Stimulated activated naive CD8-positive, alpha-beta T cell treated with anti-CD3 and anti-CD28 coated beads, Interleukin-15, amount 100 ng/mL, for 72 hours (primary cell): ENCODE data around the gene PFDN1.
"Not testable (repeated sequence)": the region's sequence is repeated elsewhere in the genome, so short reads cannot be mapped to it uniquely, and the experiment has no call there.

Source experiments
- ATAC-seq: fragments of 150-1000 bp; cut with Tn5 transposase; 2 replicates; pipeline ENCODE4 v1.10.0; 2021; ENCODE audit warnings: mild to moderate bottlenecking, moderate library complexity
- DNase-seq, 2 donors: peaks; one replicate each; pipeline ENCODE4 v3.0.0; 2021 to 2022
- H3K27ac Mint-ChIP-seq, 2 donors: one replicate each; pipeline ENCODE4 v1.8.0; 2022; ENCODE audit warnings: mild to moderate bottlenecking in 2 of 2, mixed read lengths in 2 of 2, moderate library complexity in 2 of 2
- H3K27me3 Mint-ChIP-seq: one replicate; pipeline ENCODE4 v1.8.0; 2022; ENCODE audit warnings: mixed read lengths
- H3K4me1 Mint-ChIP-seq: one replicate; pipeline ENCODE4 v1.8.0; 2022; ENCODE audit warnings: mild to moderate bottlenecking, mixed read lengths
- H3K4me3 Mint-ChIP-seq, 2 donors: one replicate each; pipeline ENCODE4 v1.8.0; 2022; ENCODE audit warnings: mild to moderate bottlenecking in 2 of 2, mixed read lengths in 2 of 2, moderate library complexity in 1 of 2
- H3K9me3 Mint-ChIP-seq, 2 donors: one replicate each; pipeline ENCODE4 v1.8.0; 2022; ENCODE audit warnings: mixed read lengths in 2 of 2

The PFDN1 gene

GRCh38 chr5:140208065-140208464 lies 94.8 kb downstream of the PFDN1 start:
- Mint-ChIP-seq H3K27me3 (peaks cover 6% of the 10 kb centered on the region), H3K27ac (no peak overlapping the region), H3K4me3 (no peak overlapping the region), H3K9me3 (no peaks in the 10 kb centered on the region), H3K4me1 (peaks cover 10% of the 10 kb centered on the region)
- ATAC-seq, result no peak
- no peak for DNase-seq

GRCh38 chr5:140207250-140207964 lies 95.5 kb downstream of the PFDN1 start:
- no peaks in the 10 kb centered on the region for H3K9me3 Mint-ChIP-seq
- peaks cover 10% of the 10 kb centered on the region for H3K4me1 Mint-ChIP-seq
- peak overlapping the region in 1 of 2 donors; percentile 4 for H3K27ac Mint-ChIP-seq
- ATAC-seq (no peak), DNase-seq (no peak)
- H3K27me3 Mint-ChIP-seq, result peaks cover 6% of the 10 kb centered on the region
- no peak overlapping the region for H3K4me3 Mint-ChIP-seq

DNA sequence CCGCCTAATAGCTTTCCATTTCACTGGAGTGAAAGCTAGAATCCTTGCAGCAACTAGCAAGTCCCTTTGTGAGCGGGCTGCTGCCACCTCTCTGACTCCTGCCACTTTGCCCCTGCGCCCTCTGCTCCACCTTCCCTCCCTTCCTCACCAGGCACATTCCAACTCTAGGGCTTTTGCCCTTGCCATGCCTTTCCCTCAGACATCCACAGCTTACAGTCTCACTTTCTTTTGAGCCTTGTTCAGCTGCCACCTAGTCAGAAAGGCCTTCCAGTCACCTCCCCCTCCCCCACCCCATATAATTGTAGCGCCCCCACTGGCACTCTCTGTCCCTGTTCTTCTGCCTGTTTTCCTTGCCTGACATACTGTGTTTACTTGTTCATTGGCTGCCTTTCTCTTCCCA lies 96.9 kb downstream of the PFDN1 start:
- no peaks in the 10 kb centered on the region for H3K9me3 Mint-ChIP-seq
- ATAC-seq (no peak), DNase-seq (no peak)
- no peak overlapping the region for H3K4me3 Mint-ChIP-seq
- H3K27me3 Mint-ChIP-seq, result peaks cover 6% of the 10 kb centered on the region
- H3K4me1 Mint-ChIP-seq, result peaks cover 10% of the 10 kb centered on the region
- H3K27ac Mint-ChIP-seq, result peak overlapping the region; percentile 36 to 81

GRCh38 chr5:140205216-140205615 lies 97.7 kb downstream of the PFDN1 start:
- DNase-seq (no peak), ATAC-seq (no peak)
- no peak overlapping the region for H3K4me3 Mint-ChIP-seq
- no peaks in the 10 kb centered on the region for H3K9me3 Mint-ChIP-seq
- H3K4me1 Mint-ChIP-seq, result peaks cover 10% of the 10 kb centered on the region
- peaks cover 6% of the 10 kb centered on the region for H3K27me3 Mint-ChIP-seq
- H3K27ac Mint-ChIP-seq, result no peak overlapping the region

GRCh38 chr5:140202610-140203009 lies 100.3 kb downstream of the PFDN1 start:
- Mint-ChIP-seq H3K4me1 (peaks cover 7% of the 10 kb centered on the region), H3K27me3 (peaks cover 6% of the 10 kb centered on the region), H3K9me3 (no peaks in the 10 kb centered on the region), H3K4me3 (no peak overlapping the region), H3K27ac (no peak overlapping the region)
- DNase-seq (no peak), ATAC-seq (no peak)

GRCh38 chr5:140202078-140202477 lies 100.8 kb downstream of the PFDN1 start:
- no peak for ATAC-seq
- no peak overlapping the region for H3K27ac Mint-ChIP-seq
- H3K9me3 Mint-ChIP-seq, result no peaks in the 10 kb centered on the region
- H3K27me3 Mint-ChIP-seq, result peaks cover 6% of the 10 kb centered on the region
- H3K4me3 Mint-ChIP-seq, result no peak overlapping the region
- peaks cover 2% of the 10 kb centered on the region for H3K4me1 Mint-ChIP-seq
- no peak for DNase-seq

GRCh38 chr5:140198915-140199314 lies 104.0 kb downstream of the PFDN1 start:
- ATAC-seq, DNase-seq, H3K27me3 Mint-ChIP-seq, H3K4me1 Mint-ChIP-seq, H3K9me3 Mint-ChIP-seq, H3K27ac Mint-ChIP-seq, H3K4me3 Mint-ChIP-seq: not testable (repeated sequence)

DNA sequence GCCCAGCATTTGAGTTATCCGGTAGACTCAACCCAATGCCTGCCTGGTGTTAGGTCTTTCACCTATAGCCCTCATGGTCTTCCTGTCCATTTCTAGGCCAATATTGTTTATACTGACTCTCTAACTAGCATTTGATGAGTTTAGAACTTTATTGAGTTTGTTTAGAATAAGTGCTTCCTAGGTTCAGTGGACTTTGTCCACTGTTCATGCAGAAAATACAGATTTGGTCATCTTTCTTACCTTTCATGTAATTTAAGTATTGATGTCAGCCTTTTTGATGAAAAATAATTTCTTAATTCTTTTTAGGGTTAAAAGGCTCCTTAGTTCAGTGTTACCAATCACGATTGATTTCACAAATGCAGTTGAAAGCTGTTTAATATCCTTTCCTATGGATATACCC lies 105.9 kb downstream of the PFDN1 start:
- no peak for ATAC-seq
- H3K27me3 Mint-ChIP-seq, result no peaks in the 10 kb centered on the region
- DNase-seq, result no peak
- no peaks in the 10 kb centered on the region for H3K4me1 Mint-ChIP-seq
- H3K27ac Mint-ChIP-seq, result no peak overlapping the region
- no peaks in the 10 kb centered on the region for H3K9me3 Mint-ChIP-seq
- H3K4me3 Mint-ChIP-seq, result no peak overlapping the region

- H3K27ac Mint-ChIP-seq, result no peak overlapping the region
- ATAC-seq, result no peak
- no peak overlapping the region for H3K4me3 Mint-ChIP-seq
- DNase-seq, result no peak
- no peaks in the 10 kb centered on the region for H3K27me3 Mint-ChIP-seq
- no peaks in the 10 kb centered on the region for H3K9me3 Mint-ChIP-seq
- no peaks in the 10 kb centered on the region for H3K4me1 Mint-ChIP-seq
These were observed 106.6 kb downstream of the PFDN1 start for GRCh38 chr5:140196115-140196814.
